SK-N-SH treated with all-trans-retinoic acid at 6 μM for 48 hours (cell line): ENCODE results near the gene DCTN2.

ENCODE experiments used
- ATAC-seq: fragments of 200-7000 bp; cut with Tn5 transposase; 3 replicates; pipeline ENCODE4 v1.9.1; 2020; ENCODE audit warnings: mild to moderate bottlenecking, moderate library complexity
- ARNTL ChIP-seq: fragments of 450-650 bp; formaldehyde crosslinking; IDR thresholded peaks from 2 replicates; pipeline ENCODE4 v1.5.0; 2020; ENCODE audit warnings: low read depth, mild to moderate bottlenecking, moderate library complexity, borderline replicate concordance
- CREB5 ChIP-seq: fragments of 250-450 bp; sonication (Bioruptor Pico); IDR thresholded peaks from 2 replicates; pipeline ENCODE4 v1.5.1; 2020; ENCODE audit warnings: low read depth, mild to moderate bottlenecking, moderate library complexity
- CSDC2 ChIP-seq: fragments of 250-450 bp; sonication (Bioruptor Pico); IDR thresholded peaks from 2 replicates; pipeline ENCODE4 v1.5.0; 2020; ENCODE audit warnings: mild to moderate bottlenecking, moderate library complexity
- CSRNP3 ChIP-seq: fragments of 250-450 bp; sonication (Bioruptor Pico); IDR thresholded peaks from 2 replicates; pipeline ENCODE4 v1.5.1; 2021; ENCODE audit warnings: mild to moderate bottlenecking, moderate library complexity
- GLIS3 ChIP-seq: fragments of 250-450 bp; sonication (Bioruptor Pico); IDR thresholded peaks from 2 replicates; pipeline ENCODE4 v1.5.0; 2020; ENCODE audit warnings: mild to moderate bottlenecking, moderate library complexity
- ISL1 ChIP-seq: fragments of 250-450 bp; sonication (Bioruptor Pico); IDR thresholded peaks from 2 replicates; pipeline ENCODE4 v2.1.2; 2022; ENCODE audit warnings: mild to moderate bottlenecking, moderate library complexity
- PATZ1 ChIP-seq: fragments of 250-450 bp; sonication (Bioruptor Pico); IDR thresholded peaks from 2 replicates; pipeline ENCODE4 v1.8.0; 2020; ENCODE audit warnings: mild to moderate bottlenecking, moderate library complexity, borderline replicate concordance
- POU6F1 ChIP-seq: fragments of 250-450 bp; sonication (Bioruptor Pico); IDR thresholded peaks from 2 replicates; pipeline ENCODE4 v1.8.0; 2021; ENCODE audit warnings: low read depth, mild to moderate bottlenecking, moderate library complexity, borderline replicate concordance
- RARB ChIP-seq: fragments of 250-450 bp; sonication (Bioruptor Pico); IDR thresholded peaks from 2 replicates; pipeline ENCODE4 v1.8.0; 2021; ENCODE audit warnings: mild to moderate bottlenecking, moderate library complexity
- TCF4 ChIP-seq: fragments of 250-450 bp; sonication (Bioruptor Pico); IDR thresholded peaks from 2 replicates; pipeline ENCODE4 v1.8.0; 2021; ENCODE audit warnings: mild to moderate bottlenecking, moderate library complexity, borderline replicate concordance
- TOX ChIP-seq: fragments of 250-450 bp; sonication (Bioruptor Pico); IDR thresholded peaks from 2 replicates; pipeline ENCODE4 v1.8.0; 2021; ENCODE audit warnings: mild to moderate bottlenecking, moderate library complexity, borderline replicate concordance
- TSHZ2 ChIP-seq: fragments of 250-450 bp; sonication (Bioruptor Pico); IDR thresholded peaks from 2 replicates; pipeline ENCODE4 v1.5.0; 2020; ENCODE audit warnings: mild to moderate bottlenecking, moderate library complexity
- ZC3H10 ChIP-seq: fragments of 250-450 bp; sonication (Bioruptor Pico); IDR thresholded peaks from 2 replicates; pipeline ENCODE4 v1.5.1; 2021; ENCODE audit warnings: mild to moderate bottlenecking, moderate library complexity
- ZFP3 ChIP-seq: fragments of 250-450 bp; sonication (Bioruptor Pico); IDR thresholded peaks from 2 replicates; pipeline ENCODE4 v1.5.0; 2020; ENCODE audit warnings: mild to moderate bottlenecking, moderate library complexity
- ZNF565 ChIP-seq: fragments of 450-650 bp; formaldehyde crosslinking; conservative IDR thresholded peaks from 2 replicates; pipeline ENCODE4 v1.5.0; 2020; ENCODE audit warnings: low read depth, mild to moderate bottlenecking, moderate library complexity
- ZNF70 ChIP-seq: fragments of 450-650 bp; formaldehyde crosslinking; IDR thresholded peaks from 2 replicates; pipeline ENCODE4 v1.5.0; 2020; ENCODE audit warnings: mild to moderate bottlenecking, moderate library complexity
- ZNF8 ChIP-seq: fragments of 450-650 bp; formaldehyde crosslinking; IDR thresholded peaks from 2 replicates; pipeline ENCODE4 v1.5.0; 2020; ENCODE audit warnings: mild to moderate bottlenecking, moderate library complexity

The DCTN2 gene

GRCh38 chr12:57585156-57585555 is 38.2 kb upstream of the DCTN2 start:
- TF ChIP-seq ZNF8 (CRISPR knock-in tag) (no peak), ARNTL (CRISPR knock-in tag) (no peak), ISL1 (no peak), ZC3H10 (CRISPR knock-in tag) (no peak), GLIS3 (CRISPR knock-in tag) (no peak), TSHZ2 (no peak), RARB (no peak), ZNF565 (CRISPR knock-in tag) (no peak), TOX (CRISPR knock-in tag) (no peak), ZNF70 (no peak), CSRNP3 (CRISPR knock-in tag) (no peak), ZFP3 (no peak), CSDC2 (CRISPR knock-in tag) (no peak), POU6F1 (no peak)

GRCh38 chr12:57584690-57585089 is 37.7 kb upstream of the DCTN2 start:
- no peak for TF ChIP-seq CSRNP3 (CRISPR knock-in tag)
- no peak for TF ChIP-seq ARNTL (CRISPR knock-in tag)
- TF ChIP-seq ZNF70, result no peak
- TF ChIP-seq CSDC2 (CRISPR knock-in tag), result no peak
- TF ChIP-seq RARB, result no peak
- no peak for TF ChIP-seq PATZ1
- TF ChIP-seq TSHZ2, result no peak
- no peak for TF ChIP-seq CREB5
- TF ChIP-seq POU6F1, result no peak
- TF ChIP-seq TCF4 (CRISPR knock-in tag), result no peak
- ATAC-seq, result no peak

More at GRCh38 chr12:57585156-57585555, 38.2 kb upstream of the DCTN2 start:
- ATAC-seq, result no peak
